HG03460 (cell line): ENCODE measurements around the gene EPSTI1.

Experiments
- ATAC-seq: cut with Tn5 transposase; IDR thresholded peaks from one replicate; pipeline ENCODE4 v1.9.1; 2021; ENCODE audit not compliant: unreplicated experiment

EPSTI1 gene

GRCh38 chr13:42852136-42852535, 139.9 kb downstream of the EPSTI1 start:
- ATAC-seq, result no peak

- ATAC-seq, result no peak
Measured at GRCh38 chr13:42849200-42849599, 142.8 kb downstream of the EPSTI1 start.

- ATAC-seq, result no peak
Measured at GRCh38 chr13:42847891-42848663, 144.0 kb downstream of the EPSTI1 start.

GRCh38 chr13:42836930-42837690, 154.9 kb downstream of the EPSTI1 start:
- no peak for ATAC-seq
